ENCODE measurements around the gene FCMR. TPM values are rescaled to one million over a fixed set of nuclear protein-coding genes. Genes with fewer than 3 reads are reported as not detected.
"Not testable (repeated sequence)": the region's sequence is repeated elsewhere in the genome, so short reads cannot be mapped to it uniquely, and the experiment has no call there.

Gene FCMR
- polyA plus RNA-seq, 3 donors from 2014 or later = 255 to 454 (median 370) TPM

DNA sequence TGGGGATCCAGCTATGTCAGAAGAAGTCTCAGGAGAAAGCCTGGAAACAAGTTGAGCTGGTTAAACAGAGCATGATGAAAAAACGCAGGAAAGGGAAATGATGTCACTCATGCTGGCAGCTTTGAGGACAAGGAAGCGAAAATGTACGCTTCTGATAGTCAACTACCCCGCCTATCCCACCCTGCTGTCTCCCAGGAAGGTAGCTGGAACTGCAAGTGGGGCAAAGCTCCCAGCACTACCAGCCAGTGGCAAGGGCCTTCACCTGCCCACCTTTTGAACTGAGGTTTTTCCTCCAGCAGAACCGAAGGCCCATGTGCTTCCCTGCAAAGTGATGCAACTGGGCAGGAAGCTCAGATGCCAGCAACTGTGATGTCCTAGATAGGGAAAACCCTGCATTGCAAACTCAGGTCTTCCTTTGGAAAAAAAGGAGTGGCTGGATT, 62.6 kb downstream of the FCMR start:
- H3K4me3 Mint-ChIP-seq = no peak overlapping the region
- no peak for DNase-seq
- no peak overlapping the region for H3K27ac Mint-ChIP-seq
- peaks cover 0 to 4% (median 3%) of the 10 kb centered on the region in 3 donors for H3K36me3 Mint-ChIP-seq
- H3K9me3 Mint-ChIP-seq = no peaks in the 10 kb centered on the region
- no peaks in the 10 kb centered on the region for H3K4me1 Mint-ChIP-seq
- peaks cover 2 to 12% (median 4%) of the 10 kb centered on the region in 3 donors for H3K27me3 Mint-ChIP-seq (ENCODE audit: low read depth in 3 of 3)

DNA sequence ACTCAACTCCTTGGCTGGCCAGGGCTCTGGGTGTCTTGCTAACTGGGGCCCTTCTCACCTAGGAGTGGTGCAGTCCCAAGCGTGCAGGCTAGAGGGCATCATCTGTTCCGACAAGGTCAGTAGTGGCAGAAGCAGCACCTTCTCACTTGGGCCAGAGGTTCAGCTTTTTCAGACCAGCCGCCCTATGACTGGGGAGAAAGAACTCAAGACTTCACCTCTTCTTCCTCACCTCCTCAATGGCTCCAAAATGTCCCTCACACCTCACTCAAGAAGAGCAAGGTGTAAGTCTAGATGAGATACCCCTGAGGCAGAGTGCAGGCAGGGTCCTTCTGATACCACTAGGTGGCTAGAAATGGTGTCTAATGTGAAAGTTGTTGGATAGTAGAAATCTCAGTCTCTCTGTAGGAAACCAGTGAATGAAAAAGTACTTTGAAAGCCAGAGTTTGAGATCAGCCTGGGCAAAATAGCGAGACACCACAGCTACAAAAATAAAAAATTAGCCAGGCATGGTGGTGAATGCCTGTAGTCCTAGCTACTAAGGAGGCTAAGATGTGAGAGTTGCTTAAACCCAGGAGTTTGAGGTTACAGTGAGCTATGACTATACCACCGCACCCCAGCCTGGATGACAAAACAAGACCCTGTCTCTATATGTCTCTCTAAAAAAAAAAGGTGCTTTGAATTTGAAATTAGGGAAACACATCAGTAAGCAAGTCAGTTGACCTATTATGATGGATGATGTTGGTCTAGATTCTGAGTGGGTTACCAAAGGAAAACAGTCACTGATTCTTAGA, 64.9 kb downstream of the FCMR start:
- no peak overlapping the region for H3K27ac Mint-ChIP-seq
- peaks cover 2 to 6% (median 6%) of the 10 kb centered on the region in 3 donors for H3K27me3 Mint-ChIP-seq (ENCODE audit: low read depth in 3 of 3)
- no peaks in the 10 kb centered on the region for H3K9me3 Mint-ChIP-seq
- H3K4me1 Mint-ChIP-seq = no peaks in the 10 kb centered on the region
- H3K36me3 Mint-ChIP-seq = peaks cover 0 to 4% (median 3%) of the 10 kb centered on the region in 3 donors
- peak in 2 of 3 donors; percentile 12 to 16 for DNase-seq
- H3K4me3 Mint-ChIP-seq = no peak overlapping the region

DNA sequence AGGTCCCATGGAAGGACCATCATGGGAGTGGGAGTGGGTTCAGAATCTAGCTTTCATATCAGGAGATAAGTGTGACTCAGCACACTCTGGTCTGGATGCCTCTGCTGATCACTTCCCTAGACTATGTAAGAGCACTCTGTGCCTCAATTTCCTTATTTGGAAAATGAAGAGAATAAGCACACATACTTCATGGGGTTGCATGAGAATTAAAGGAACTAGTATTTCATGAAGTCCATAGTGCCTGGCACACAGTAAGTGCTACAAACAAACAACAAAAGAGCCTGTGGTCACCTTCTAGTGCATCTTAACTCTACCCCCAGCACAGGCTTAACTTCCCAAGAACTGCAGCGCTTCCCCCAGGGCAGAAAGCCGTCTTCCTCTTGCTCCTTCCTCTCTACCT, 65.9 kb downstream of the FCMR start:
- Mint-ChIP-seq H3K9me3 (no peaks in the 10 kb centered on the region), H3K27me3 (ENCODE audit: low read depth in 3 of 3) (peaks cover 3 to 9% (median 6%) of the 10 kb centered on the region in 3 donors), H3K27ac (no peak overlapping the region), H3K4me3 (no peak overlapping the region), H3K4me1 (no peaks in the 10 kb centered on the region), H3K36me3 (no peaks in the 10 kb centered on the region)
- no peak for DNase-seq

DNA sequence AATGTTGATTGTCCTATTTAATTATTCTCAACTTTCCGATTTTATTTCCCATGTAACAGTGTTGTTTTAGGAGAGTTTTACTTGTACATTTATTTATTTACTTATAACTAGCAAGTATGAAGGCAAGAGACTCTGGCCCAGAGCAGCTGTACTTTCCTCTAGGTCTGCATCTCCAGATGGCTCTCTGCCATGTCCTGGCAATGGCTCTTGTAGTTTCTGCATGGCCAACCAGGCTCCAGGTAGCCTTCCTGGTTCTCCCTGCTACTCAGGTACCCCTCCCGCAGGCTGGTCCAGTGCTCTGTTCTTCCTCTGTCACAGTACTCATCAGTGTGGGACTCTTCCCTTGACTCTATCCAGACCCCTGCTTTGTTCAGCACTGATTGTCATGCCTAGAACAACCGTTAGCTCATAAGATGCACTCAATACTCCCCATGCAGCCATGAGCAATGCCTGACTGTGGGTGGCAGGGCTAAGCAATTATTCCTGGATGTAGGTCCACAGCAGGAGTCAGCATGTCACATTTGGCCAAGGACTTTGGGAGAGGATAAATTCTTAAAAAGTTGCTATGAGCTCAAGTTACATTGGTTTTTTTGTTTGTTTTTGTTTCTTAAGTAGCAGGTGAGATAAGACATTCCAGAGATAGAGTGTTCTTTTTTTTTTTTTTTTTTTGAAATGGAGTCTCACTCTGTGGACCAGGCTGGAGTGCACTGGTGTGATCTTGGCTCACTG, 67.2 kb downstream of the FCMR start:
- Mint-ChIP-seq H3K27me3 (ENCODE audit: low read depth in 3 of 3) (peaks cover 4 to 15% (median 9%) of the 10 kb centered on the region in 3 donors), H3K36me3 (no peaks in the 10 kb centered on the region), H3K4me3 (no peak overlapping the region), H3K27ac (no peak overlapping the region), H3K9me3 (no peaks in the 10 kb centered on the region), H3K4me1 (no peaks in the 10 kb centered on the region)
- DNase-seq = no peak

DNA sequence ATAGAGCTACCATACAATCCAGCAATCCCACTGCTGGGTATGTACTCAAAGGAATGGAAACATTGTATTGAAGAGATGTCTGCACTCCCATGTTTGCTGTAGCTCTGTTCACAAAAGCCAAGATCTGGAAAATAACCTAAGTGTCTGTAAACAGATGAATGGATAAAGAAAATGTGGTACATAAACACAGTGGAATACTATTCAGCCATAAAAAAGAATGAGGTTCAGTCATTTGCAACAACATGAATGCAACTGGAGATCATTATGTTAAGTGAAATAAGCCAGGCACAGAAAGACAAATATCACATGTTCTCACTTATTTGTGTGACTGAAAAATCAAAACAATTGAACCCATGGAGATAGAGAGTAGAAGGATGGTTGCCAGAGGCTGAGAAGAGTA, 68.0 kb downstream of the FCMR start:
- not testable (repeated sequence) for H3K4me1 Mint-ChIP-seq, H3K27ac Mint-ChIP-seq

More for the DNA sequence above, 68.0 kb downstream of the FCMR start:
- DNase-seq, H3K36me3 Mint-ChIP-seq, H3K9me3 Mint-ChIP-seq, H3K4me3 Mint-ChIP-seq: not testable (repeated sequence)
- peaks cover 4 to 15% (median 9%) of the 10 kb centered on the region in 3 donors for H3K27me3 Mint-ChIP-seq (ENCODE audit: low read depth in 3 of 3)

Other genes starting within 250 kb of the FCMR start
- gene MAPKAPK2, start 237.0 kb downstream of the FCMR start, polyA plus RNA-seq = 1 to 10 TPM; 3.5 to 7.2 (median 4.1) TPM
- gene IL19, start 151.2 kb downstream of the FCMR start, polyA plus RNA-seq = not detected
- gene IL10, start 149.4 kb downstream of the FCMR start, polyA plus RNA-seq = under 1 TPM in 1 of 3 donors, not detected in 2; 0.43 TPM
- gene IL20, start 56.3 kb downstream of the FCMR start, polyA plus RNA-seq = not detected
- 10 to 100 TPM in 2 of 3 donors, 1 to 10 TPM in 1; 9.3 to 21.5 (median 13.3) TPM for gene IL24, start 24.5 kb downstream of the FCMR start, polyA plus RNA-seq
- under 1 TPM in 2 of 3 donors, not detected in 1; 0.13 to 0.25 TPM for gene PIGR, start 24.5 kb upstream of the FCMR start, polyA plus RNA-seq
- not detected for gene FCAMR, start 48.5 kb upstream of the FCMR start, polyA plus RNA-seq
- gene C1orf116, start 110.8 kb upstream of the FCMR start, polyA plus RNA-seq = under 1 TPM in 1 of 3 donors, not detected in 2; 0.31 TPM
- 1 to 10 TPM in 1 of 3 donors, under 1 TPM in 1, not detected in 1; 0.49 to 1.5 TPM for gene YOD1, start 129.3 kb upstream of the FCMR start, polyA plus RNA-seq
- gene PFKFB2, start 131.3 kb upstream of the FCMR start, polyA plus RNA-seq = 1 to 10 TPM in 2 of 3 donors, under 1 TPM in 1; 0.94 to 1.8 (median 1.4) TPM
- under 1 TPM in 1 of 3 donors, not detected in 2; 0.24 TPM for gene C4BPB, start 166.9 kb upstream of the FCMR start, polyA plus RNA-seq
- gene C4BPA, start 182.3 kb upstream of the FCMR start, polyA plus RNA-seq = not detected